HG03521 (cell line): Measurements from ENCODE around the gene ARL3.

Source experiments
- ATAC-seq: cut with Tn5 transposase; IDR thresholded peaks from one replicate; pipeline ENCODE4 v1.9.1; 2021; ENCODE audit warnings: mild to moderate bottlenecking, moderate library complexity; ENCODE audit not compliant: unreplicated experiment

ARL3 gene

DNA sequence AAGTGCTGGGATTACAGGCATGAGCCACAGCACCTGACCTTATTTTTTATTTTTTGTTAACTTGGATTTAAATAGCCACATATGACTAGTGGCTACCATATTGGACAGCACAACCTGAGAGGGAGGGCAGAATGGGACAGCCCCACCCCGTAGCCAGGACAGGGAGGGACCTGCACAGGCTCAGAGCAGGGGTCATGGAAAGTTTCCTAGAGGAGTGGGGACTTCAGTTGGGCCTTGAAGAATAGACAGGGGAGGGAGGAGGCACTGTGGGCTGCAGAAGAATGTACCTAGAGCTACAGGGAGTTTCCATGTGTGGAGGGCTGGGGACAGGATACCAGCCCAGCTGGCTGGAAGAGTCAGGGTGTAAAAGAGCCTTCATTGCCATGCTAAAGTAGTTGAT lies 61.1 kb downstream of the ARL3 start:
- no peak for ATAC-seq

DNA sequence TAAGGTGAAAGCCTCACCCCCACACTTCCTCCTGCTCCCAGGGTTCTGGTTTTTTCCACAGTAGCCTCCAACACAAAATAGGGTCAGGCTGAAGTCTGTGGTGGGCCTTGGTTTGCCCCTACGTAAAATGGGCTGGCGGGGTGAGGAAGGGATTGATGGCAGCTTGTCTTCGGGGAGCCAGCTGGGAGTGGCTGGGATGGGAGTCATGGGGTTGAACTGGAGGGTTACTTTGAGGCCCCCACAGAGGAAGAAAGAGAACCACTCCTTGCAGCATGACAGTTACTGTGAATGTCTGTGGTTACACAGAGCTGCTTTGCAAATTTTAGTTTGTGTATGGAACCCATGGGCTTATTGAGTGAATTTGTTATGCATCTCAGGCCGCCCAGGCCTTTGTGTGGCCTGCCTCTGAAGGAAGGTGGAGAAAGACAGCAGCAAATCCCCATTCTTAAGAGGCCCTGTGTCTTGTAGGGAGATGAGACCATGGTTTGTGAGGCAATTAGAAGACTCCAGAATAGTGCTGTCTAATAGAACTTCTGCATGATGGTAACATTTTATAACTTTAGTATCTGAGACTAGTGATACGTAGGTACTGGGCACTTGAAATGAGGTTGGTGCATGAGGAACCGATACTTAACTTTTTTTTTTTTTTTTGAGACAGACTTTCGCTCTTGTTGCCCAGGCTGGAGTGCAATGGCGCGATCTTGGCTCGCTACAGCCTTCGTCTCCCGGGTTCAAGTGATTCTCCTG lies 61.9 kb downstream of the ARL3 start:
- ATAC-seq: peak; percentile 41

DNA sequence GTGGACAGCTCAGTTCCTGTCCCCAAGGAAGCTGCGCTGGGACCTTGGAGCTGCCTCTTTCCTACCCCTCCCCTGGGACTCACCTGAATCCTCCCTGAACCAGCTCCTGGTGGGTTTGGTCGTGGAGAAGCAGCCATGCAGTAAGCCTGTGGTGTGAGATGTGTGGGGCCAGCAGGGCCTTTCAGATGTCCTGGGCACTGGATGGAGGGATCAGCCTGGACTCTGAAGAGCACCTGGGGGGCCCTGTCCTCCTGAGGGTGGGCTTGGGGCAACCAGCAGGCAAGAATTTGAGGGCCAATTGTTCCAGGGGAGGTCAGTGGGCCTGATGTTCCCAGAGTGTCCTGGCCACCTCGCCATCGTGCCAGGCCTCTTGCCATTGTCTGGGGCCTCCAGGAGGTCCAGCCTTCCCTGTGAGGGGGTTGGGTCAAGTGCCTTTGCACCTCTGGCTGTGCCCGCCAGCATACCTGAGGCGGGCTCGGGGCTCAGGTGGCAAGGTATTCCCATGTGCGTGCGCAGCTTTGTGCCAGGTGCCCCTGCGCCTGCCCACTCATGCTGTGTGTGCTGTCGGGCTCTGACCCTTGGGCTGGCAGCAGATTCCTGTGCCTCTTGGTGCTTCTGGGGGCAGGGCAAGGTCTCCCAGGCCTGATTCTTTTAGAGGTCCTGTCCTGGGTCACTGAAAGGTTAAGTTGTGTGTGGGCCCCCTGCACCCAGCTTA lies 62.6 kb downstream of the ARL3 start:
- ATAC-seq: no peak

- ATAC-seq: no peak
Measured at GRCh38 chr10:102650655-102651454, 63.3 kb downstream of the ARL3 start.

- no peak for ATAC-seq
Measured at GRCh38 chr10:102649797-102650654, 64.2 kb downstream of the ARL3 start.

DNA sequence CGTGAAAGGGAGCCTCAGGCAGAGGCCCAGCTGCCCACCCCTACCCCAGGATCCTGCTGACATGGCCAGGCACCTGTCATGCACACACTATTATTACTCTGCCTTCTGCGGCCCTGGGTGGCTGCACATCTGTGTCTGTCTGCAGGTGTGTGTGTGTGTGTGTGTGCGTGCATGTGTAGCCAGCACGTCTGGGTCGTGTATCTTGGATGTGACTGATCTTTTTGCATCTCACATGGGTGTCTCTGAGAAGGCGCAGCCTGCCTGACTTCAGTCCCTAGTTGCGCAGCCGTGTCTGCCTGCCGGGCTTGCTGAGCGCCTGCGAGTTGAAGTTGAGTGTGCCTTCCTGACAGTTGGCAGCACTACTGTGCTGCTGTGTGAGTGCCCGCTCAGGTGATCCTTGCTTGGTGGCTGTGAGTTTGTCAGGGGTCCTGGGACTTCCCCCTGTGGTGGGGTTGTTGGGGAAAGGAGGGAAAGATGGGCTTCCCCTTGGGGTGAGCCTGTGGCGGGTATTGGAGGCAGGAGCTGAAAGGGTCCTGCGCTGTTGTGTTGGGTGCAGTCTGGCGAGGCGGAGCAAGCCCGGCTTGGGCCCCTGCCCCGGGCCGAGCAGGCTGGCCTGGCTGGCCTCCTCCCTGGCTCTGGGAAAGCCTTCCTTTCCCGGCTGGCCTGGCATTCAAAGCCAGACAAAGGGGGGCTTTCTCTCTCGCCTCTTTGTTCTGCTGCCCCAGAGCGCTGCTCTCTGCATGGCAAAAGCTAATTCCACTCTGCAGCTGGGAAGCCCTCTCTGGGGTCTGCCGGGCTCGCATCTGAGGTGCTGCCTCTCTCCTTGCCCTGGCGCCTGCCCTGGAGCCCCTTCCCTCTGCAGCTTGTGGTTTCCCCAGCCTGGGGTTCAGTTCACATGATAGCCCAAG lies 65.1 kb downstream of the ARL3 start:
- ATAC-seq: no peak

DNA sequence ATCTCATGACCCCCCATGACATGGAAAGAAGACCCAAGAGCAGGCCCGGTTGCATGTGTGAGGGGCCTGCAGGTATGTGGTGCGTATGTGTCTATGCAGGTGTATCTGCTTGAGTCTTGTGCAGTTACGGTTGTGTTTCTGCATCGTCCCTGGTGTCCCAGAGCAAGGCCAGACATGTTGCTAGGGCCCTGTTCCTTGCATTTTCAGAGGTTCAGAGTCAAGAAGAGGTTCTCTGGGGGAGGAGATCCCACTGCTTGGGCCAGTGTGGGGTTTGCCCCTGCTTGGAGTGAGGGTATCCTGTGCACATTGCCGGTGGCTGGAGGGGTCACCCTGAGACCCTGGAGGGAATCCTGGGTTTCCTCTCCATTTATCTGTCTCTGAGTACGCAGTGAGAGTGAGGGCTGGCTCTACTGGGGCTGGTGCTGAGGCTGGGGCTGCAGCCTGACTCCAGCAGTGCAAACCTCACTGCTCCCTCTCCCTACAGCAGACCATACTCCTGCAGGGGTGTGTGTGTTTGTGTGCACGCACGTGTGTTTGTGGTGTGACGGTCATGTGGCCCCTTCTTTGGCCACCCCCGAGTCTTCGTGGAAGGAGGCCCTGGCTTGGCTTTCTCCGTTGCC lies 65.8 kb downstream of the ARL3 start:
- ATAC-seq: no peak

DNA sequence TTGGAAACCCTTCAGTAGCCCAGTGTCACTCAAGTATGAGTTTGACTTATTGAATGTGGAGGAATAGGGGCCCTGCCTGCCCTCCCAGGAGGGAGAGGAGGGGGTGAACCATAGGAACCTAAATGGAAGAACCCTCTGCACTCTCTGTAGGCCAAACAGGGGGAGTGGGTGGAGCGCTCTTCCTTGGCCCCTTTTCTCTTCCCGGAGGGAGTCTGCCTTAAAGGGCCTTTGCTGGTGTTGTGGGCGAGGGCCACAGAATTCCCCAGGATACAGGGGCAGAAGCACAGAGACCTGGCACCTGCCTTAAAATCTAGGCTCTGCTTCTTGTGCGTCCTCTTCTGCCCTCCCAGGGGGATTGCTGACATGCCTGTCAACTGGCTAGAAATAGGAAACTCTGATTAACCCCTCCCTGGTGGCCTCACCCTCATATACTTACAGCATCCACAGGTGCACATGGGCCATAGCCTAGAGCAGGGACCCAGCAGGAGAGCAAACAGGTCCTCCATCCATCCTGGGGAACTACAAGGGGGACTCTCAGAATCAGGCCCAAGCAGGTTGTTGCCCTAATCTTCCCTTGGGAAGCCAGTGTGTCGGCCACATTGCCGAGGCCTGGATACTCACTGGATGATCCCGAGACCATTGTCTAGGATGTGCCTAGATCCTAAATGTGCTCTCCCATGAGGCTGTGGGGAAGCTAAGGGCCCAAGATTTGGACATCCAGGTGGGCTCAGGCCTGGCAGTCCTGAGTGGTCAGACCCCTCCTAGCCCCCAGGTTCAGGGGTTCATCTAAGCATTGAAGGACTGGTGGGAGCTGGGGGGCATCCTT lies 66.5 kb downstream of the ARL3 start:
- ATAC-seq: no peak

DNA sequence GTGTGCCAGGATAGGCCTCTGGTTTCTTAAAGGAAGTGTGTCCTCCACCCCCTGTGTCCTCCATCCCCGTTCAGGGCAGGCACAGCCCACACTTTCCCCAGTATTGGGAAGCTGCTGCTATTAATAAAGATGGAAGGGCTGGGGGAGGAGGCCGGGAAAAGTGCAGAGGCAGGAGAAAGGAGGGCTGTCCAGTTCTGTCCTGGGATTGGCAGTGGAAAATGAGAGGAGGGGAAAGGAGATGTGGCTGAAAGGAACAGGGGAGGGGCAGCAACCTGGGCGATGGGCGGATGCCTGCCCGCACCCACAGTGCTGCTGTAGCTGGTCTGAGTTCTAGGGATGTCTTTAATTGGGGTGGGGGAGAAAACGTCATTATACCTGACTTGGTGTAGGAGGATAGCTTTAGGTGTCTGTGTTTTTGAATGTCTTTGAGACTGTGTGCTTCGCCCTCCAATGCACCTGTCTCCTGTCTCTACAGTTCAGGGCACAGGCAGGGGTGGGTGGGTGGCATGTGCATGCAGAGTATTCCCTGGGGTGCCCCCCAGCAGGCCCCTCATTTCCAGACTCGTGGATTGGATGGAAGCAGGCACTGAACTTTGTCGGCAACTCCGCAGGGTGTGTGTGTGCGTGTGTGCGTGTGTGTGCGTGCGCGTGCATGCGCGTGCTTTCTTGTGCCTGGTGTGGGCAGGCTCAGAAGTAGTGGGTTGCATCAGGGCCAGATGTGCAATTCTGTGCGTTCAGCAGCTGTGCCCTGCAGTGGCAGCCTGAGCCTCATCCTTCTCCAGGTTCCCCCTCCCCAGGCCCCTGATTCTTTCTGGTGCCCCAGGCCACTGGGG lies 67.4 kb downstream of the ARL3 start:
- no peak for ATAC-seq

GRCh38 chr10:102645741-102646609 lies 68.2 kb downstream of the ARL3 start:
- ATAC-seq: peak; percentile 17

DNA sequence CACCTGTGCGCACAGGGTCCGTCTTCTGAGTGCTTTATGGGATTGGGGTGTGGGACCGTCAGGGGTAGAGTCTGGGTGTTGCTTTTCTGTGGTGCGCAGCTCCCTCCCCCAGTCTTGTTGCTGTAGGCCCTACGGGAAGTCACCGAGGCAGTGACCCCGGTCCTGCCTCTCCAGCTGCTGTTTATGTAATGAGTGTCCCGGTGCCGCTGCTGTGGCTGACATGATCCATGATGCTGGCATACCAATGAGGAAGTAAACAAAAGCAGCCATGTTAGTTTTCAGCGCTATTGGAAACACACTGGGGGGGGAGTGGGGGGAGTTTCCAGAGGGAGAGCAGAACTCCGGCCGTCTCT lies 68.8 kb downstream of the ARL3 start:
- ATAC-seq: no peak

DNA sequence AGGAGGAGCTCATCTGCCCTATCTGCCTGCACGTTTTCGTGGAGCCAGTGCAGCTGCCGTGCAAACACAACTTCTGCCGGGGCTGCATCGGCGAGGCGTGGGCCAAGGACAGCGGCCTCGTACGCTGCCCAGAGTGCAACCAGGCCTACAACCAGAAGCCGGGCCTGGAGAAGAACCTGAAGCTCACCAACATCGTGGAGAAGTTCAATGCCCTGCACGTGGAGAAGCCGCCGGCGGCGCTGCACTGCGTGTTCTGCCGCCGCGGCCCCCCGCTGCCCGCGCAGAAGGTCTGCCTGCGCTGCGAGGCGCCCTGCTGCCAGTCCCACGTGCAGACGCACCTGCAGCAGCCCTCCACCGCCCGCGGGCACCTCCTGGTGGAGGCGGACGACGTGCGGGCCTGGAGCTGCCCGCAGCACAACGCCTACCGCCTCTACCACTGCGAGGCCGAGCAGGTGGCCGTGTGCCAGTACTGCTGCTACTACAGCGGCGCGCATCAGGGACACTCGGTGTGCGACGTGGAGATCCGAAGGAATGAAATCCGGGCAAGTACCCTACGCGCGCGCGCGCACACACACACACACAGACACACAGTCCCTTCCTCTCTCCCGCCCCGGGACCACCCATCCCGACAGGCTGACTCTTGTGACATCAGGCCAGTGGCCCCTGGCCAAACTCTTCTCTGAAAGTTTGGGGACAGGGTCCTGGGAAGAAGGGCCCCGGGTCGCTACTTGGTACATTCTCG lies 69.4 kb downstream of the ARL3 start:
- ATAC-seq: peak; percentile 10

DNA sequence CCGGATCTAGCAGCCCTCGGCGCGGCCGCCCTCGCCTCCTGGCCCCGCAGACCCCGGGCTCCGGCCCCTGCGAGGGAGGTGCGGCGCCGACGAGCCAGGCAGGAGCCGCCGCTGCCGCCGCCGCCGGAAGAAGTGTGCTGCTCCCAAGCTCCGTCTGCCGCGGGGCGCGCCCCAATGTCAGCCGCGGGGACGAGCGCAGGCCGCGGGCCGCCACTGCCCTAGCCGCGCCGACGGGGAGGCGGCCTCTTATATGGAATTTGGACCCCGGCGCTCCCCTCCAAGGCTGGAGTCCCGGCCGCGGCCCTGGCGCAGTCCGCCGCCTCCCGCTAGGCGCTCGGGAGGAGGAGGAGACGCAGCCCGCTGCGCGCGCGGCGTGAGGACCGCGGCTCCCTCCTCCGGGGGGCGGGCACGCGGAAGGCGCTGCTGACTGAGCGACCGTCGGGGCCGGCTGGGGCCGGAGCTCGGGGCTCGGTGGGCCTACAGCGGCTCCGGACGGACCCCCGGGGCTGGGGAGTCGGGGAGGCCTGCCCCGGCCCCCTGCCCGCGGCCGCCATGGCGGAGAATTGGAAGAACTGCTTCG lies 70.0 kb downstream of the ARL3 start, which contains the start of gene TRIM8:
TRIM8 (plus strand) TSS at position 414 of the 580 bp plus-strand sequence; CDS start at position 553, 139 bp downstream.
- no peak for ATAC-seq

GRCh38 chr10:102643336-102644065 lies 70.7 kb downstream of the ARL3 start:
- no peak for ATAC-seq
